Psoas muscle (tissue), 8 donors: Measurements from ENCODE around the gene NAA20. TPM values are rescaled to one million over a fixed set of nuclear protein-coding genes. Genes with fewer than 3 reads are reported as not detected.

ENCODE experiments used
- ATAC-seq, 4 donors: fragments of 200-7000 bp; cut with Tn5 transposase; one replicate each; pipeline ENCODE4 v1.9.1; 2020; ENCODE audit warnings: moderate library complexity in 3 of 4, mild to moderate bottlenecking in 2 of 4
- DNase-seq, 2 donors: peaks; one replicate each; pipeline ENCODE4 v3.0.0-alpha.2; 2020
- H3K27ac ChIP-seq: fragments of 200-600 bp; one replicate; pipeline ENCODE4 v1.8.0; 2022
- H3K27me3 ChIP-seq, 3 donors: fragments of 200-600 bp in 1 of 3; one replicate each; pipeline versions ENCODE4 v1.6.1 to v1.8.0; 2013 to 2022; ENCODE audit warnings: low read length in 2 of 3, mild to moderate bottlenecking in 2 of 3, moderate library complexity in 1 of 3; ENCODE audit not compliant: insufficient read depth in 3 of 3
- H3K36me3 ChIP-seq, 2 donors: fragments of 200-600 bp in 1 of 2; one replicate each; pipeline versions ENCODE4 v1.6.1 to v1.8.0; 2013 to 2022; ENCODE audit warnings: low read depth in 1 of 2, mild to moderate bottlenecking in 1 of 2, moderate library complexity in 1 of 2; ENCODE audit not compliant: insufficient read depth in 1 of 2
- H3K4me1 ChIP-seq: fragments of 200-600 bp; one replicate; pipeline ENCODE4 v1.8.0; 2022
- H3K4me3 ChIP-seq: fragments of 200-600 bp; one replicate; pipeline ENCODE4 v1.8.0; 2022; ENCODE audit warnings: mild to moderate bottlenecking
- H3K9me3 ChIP-seq: fragments of 200-600 bp; one replicate; pipeline ENCODE4 v1.8.0; 2022
- CTCF ChIP-seq: fragments of 200-600 bp; IDR thresholded peaks from one replicate; pipeline ENCODE4 v1.8.0; 2022; ENCODE audit warnings: antibody characterized with exemption
- WGBS, 3 donors: extraction: QIAGEN DNeasy Blood & Tissue Kit; methylation state at CpG; one replicate each; pipeline versions ENCODE4 v1.1.6 to v1.1.7; 2013; 5-methylcytosine and 5-hydroxymethylcytosine counted together
- intact Hi-C, 2 donors: fragments of 100-400 bp; cut with DNase I; formaldehyde crosslinking; loops; one replicate each; pipeline versions ENCODE4 v1.11.0 to v1.14.2; 2022
- polyA plus RNA-seq, 3 donors: library from polyadenylated mRNA; stranded (reverse); fragments of 200-250 nt; gene quantifications; one replicate each; pipeline ENCODE4 v1.2.3, GENCODE V29; 2013
- total RNA-seq, 4 donors: library from RNA; stranded (reverse); fragmentation: NEBNext Ultra II Directional in 2 of 4; extraction: Animal tissue kit (Norgen Biotek cat#: 25700) in 2 of 4; gene quantifications; one replicate each; pipeline versions ENCODE4 v1.2.1 to v1.2.4, GENCODE V29; 2021 to 2023
- donor health status: healthy with polysubstance abuse.
- donor health status: DM: no; HTN: no; CAD: no; lungs with moderate emphysema.
- donor health status: Bipolar disorder and iron deficiency.
- donor health status: healthy.
- donor health status: DM: yes; HTN: yes; CAD: no.
- donor health status: DM: no; HTN: no; CAD: no.
- donor health status: DM: no; HTN: no; CAD: no.
- donor health status: DM: yes; HTN: yes; CAD: no.

The NAA20 gene
- total and polyA plus RNA-seq, 7 donors = 64.2 to 121 (median 95.4) TPM

DNA sequence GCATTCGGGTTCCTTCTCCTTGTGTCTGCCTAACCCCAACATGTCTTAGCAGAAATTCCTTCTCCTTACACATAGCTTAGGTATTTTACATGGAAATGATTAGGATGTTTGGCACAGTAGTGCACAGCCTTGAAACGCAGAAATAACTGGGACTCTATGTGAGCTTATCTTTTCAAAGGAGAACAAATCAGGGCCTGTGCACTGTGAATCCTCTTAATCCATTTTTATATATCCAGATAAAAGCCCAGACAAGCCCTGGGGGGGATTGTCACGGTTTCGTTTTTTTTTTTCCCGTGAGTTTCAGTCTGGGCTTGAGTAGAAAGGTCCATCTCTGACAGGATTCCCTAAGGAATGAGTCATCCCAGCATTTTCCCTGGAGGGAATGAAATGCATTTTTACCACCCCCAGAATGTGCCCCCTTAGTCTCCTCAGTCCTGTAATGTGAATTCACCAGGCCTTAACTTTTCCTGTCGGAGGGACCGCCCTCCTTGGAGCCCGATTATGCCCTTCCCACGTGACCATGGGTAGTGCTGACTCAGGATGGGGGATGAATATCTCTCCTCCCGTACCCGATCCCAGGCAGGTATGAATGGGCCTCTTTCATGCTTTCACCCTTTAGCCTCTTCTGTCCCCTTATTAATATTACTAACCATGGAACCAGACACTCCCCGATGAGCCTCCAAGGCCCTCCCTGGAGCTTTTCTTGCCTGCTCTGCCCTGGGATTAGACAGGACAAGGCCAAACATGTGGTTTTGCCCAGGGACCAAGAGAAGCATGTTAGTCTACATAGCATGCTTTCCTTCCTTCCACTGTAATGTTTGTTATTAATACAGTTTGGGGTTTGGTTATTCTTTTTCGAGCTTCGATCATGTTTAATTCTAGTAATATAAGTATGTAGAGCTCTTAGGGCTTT lies 23.9 kb upstream of the NAA20 start:
- DNase-seq = no peak
- peaks cover 0 to 34% of the 10 kb centered on the region in 2 donors for H3K36me3 ChIP-seq
- peak overlapping the region; percentile 17 for H3K4me3 ChIP-seq

DNA sequence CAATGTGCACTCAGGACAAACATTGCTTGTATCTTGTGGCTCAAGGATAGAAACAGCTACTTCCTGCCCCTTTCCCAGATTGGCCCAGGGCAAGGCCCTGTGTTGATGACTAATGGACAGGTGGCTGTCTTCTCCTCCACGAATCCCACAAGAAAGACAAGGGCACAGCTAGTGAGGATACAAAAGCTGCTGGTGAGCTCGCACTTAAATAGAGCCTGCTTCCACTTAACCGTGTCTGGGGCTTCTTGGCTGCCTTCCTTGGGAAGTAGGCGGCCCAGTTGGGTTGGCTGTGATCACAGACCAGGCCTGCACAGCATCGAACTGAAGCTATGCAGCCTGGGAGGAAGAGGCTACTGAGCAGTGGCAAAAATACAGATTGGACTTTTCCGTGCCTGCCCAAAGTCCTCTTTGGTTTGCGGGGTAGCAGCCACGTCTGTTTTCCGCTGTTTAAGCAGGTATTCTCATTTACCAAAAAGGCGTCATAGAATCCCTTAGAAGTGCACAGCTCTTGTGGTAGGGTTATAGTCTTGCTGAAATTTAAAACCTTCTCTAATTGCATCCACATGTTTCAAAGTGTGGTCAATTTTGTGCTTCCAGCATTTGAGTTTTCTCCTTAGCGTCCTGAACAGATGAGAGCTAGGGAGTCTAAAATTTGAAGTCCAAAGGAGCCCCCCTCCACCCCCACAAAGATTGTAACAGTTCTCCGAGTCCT lies 23.0 kb upstream of the NAA20 start:
- Histone ChIP-seq H3K36me3 (peaks cover 0 to 43% of the 10 kb centered on the region in 2 donors), H3K9me3 (no peaks in the 10 kb centered on the region), H3K4me1 (peaks cover 75% of the 10 kb centered on the region), H3K27me3 (no peaks in the 10 kb centered on the region), H3K27ac (peak overlapping the region; percentile 83), H3K4me3 (no peak overlapping the region)
- TF ChIP-seq CTCF = no peak
- DNase-seq (no peak), ATAC-seq (peak; percentile 74 to 84 (median 84))
- 43 to 51% (median 49%) methylated on average over 12 of the region's 12 CpGs for WGBS, 3 donors
- intact Hi-C loops = loop anchor here (2.0 to 10.0 kb wide), 4 partner anchors 57 to 302 kb away; no protein-coding TSS in a partner anchor

More for the DNA sequence above, 23.9 kb upstream of the NAA20 start:
- Histone ChIP-seq H3K4me1 (peaks cover 74% of the 10 kb centered on the region), H3K27ac (peak overlapping the region; percentile 83), H3K27me3 (no peaks in the 10 kb centered on the region), H3K9me3 (no peaks in the 10 kb centered on the region)
- no peak for TF ChIP-seq CTCF
- ATAC-seq = peak; percentile 69 to 76 (median 70)
- 30 to 42% (median 39%) methylated on average over 14 of the region's 14 CpGs for WGBS, 3 donors
- intact Hi-C loops = loop anchor here (5.0 to 10.0 kb wide), 3 partner anchors 56 to 301 kb away; no protein-coding TSS in a partner anchor

DNA sequence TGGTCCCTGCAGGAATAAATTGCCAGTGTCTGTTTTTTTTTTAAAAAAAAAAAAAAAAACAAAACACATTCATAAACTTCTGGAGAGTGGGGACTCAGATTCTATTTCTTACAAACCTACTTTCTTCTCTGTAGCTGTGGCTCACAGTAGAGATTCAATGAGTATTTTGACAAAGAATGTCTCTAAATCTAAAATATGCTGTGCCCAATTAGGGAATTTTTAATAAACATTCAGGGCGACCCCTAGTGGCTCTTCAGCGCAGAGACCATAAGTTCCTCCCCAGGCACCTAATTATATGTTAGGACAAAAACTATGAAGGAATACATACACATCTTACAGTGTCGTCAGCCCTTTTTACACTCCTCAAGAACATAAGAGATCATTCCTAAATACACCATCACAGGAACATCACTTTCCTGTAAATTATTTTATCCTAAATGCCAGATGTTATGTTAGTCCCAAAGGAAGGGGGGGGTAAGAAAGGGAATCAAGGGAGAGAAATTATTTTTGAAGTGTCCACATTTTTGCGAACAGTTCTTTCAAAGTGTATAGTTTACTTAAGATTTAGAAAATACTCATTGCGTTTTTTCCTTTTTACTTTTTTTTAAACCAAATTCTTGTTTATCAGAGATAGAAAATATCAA lies 21.8 kb upstream of the NAA20 start:
- TF ChIP-seq CTCF = peak; percentile 79
- intact Hi-C loops = loop anchor here (2.0 to 10.0 kb wide), 4 partner anchors 111 to 303 kb away; no protein-coding TSS in a partner anchor
- H3K27ac ChIP-seq = peak overlapping the region; percentile 83
- H3K4me3 ChIP-seq = no peak overlapping the region
- H3K4me1 ChIP-seq = peaks cover 75% of the 10 kb centered on the region
- DNase-seq (no peak), ATAC-seq (peak in 2 of 4 donors; percentile 30 to 53)
- H3K27me3 ChIP-seq = no peaks in the 10 kb centered on the region
- H3K9me3 ChIP-seq = no peaks in the 10 kb centered on the region
- H3K36me3 ChIP-seq = peaks cover 0 to 52% of the 10 kb centered on the region in 2 donors
- WGBS, 3 donors = 37 to 42% (median 38%) methylated on average over 5 of the region's 5 CpGs

- Histone ChIP-seq H3K9me3 (no peaks in the 10 kb centered on the region), H3K36me3 (peaks cover 0 to 53% of the 10 kb centered on the region in 2 donors), H3K4me3 (peak overlapping the region; percentile 40), H3K4me1 (peaks cover 71% of the 10 kb centered on the region), H3K27ac (peak overlapping the region; percentile 83), H3K27me3 (no peaks in the 10 kb centered on the region)
- 81 to 91% (median 88%) methylated on average over 8 of the region's 8 CpGs for WGBS, 3 donors
- ATAC-seq (no peak), DNase-seq (no peak)
- intact Hi-C loops = loop anchor here (1.0 to 10.0 kb wide), 4 partner anchors 19 to 304 kb away; no protein-coding TSS in a partner anchor
- TF ChIP-seq CTCF = no peak
Measured at GRCh38 chr20:19996222-19996621, 20.9 kb upstream of the NAA20 start.
